H1 (cell line): Measurements from ENCODE around the gene TMEM178B. TPM values are rescaled to one million over a fixed set of nuclear protein-coding genes. Genes with fewer than 3 reads are reported as not detected.

Source experiments
- CTCF ChIA-PET: fragments of 300-600 bp; sonication (Branson Sonifier 250); formaldehyde crosslinking; loops from one replicate; lab custom pipeline; 2021; ENCODE audit not compliant: partially characterized antibody; lab: Charles Lee
- POLR2A ChIA-PET: fragments of 300-600 bp; sonication (Branson Sonifier 250); formaldehyde crosslinking; loops from one replicate; lab custom pipeline; 2021; ENCODE audit warnings: inconsistent platforms; ENCODE audit not compliant: partially characterized antibody; lab: Charles Lee
- DNase-seq, 2 experiments: peaks; one replicate each; pipeline versions ENCODE4 v3.0.0 to v3.0.0-alpha.2; 2010 to 2022; ENCODE audit warnings: low spot score in 2 of 2, low read depth in 1 of 2, mixed read lengths in 1 of 2
- FAIRE-seq: peaks from 2 replicates; lab custom pipeline; 2011; peaks lifted over from hg19 to GRCh38; lab: Jason Lieb, UNC
- H2AFZ ChIP-seq: 2 replicates; pipeline ENCODE4 v1.8.1; 2012; ENCODE audit warnings: low read length, inconsistent platforms
- H2AK5ac ChIP-seq: 2 replicates; pipeline ENCODE4 v1.6.1; 2013; ENCODE audit warnings: low read depth, low read length
- H2BK120ac ChIP-seq: replicated peaks from 2 replicates; pipeline ENCODE3; 2013; ENCODE audit warnings: low read depth, low read length, inconsistent platforms
- H2BK12ac ChIP-seq: 2 replicates; pipeline ENCODE4 v1.6.1; 2013; ENCODE audit warnings: low read depth, low read length
- H2BK15ac ChIP-seq: 2 replicates; pipeline ENCODE4 v1.6.1; 2013; ENCODE audit warnings: low read length
- H2BK20ac ChIP-seq: 2 replicates; pipeline ENCODE4 v1.6.1; 2013; ENCODE audit warnings: low read length
- H2BK5ac ChIP-seq: 2 replicates; pipeline ENCODE4 v1.6.1; 2013; ENCODE audit warnings: low read depth, low read length
- H3K14ac ChIP-seq: 2 replicates; pipeline ENCODE4 v1.6.1; 2013; ENCODE audit warnings: inconsistent platforms; ENCODE audit not compliant: insufficient read length
- H3K18ac ChIP-seq: 2 replicates; pipeline ENCODE4 v1.6.1; 2013; ENCODE audit warnings: low read length; ENCODE audit errors: extremely low read depth
- H3K23ac ChIP-seq: 2 replicates; pipeline ENCODE4 v1.6.1; 2013; ENCODE audit warnings: inconsistent platforms; ENCODE audit not compliant: insufficient read length
- H3K23me2 ChIP-seq: 2 replicates; pipeline ENCODE4 v1.6.1; 2013; ENCODE audit warnings: low read depth, low read length
- H3K27ac ChIP-seq: 2 replicates; pipeline ENCODE4 v1.6.1; 2011; ENCODE audit warnings: low read depth, low read length, inconsistent platforms
- H3K27me3 ChIP-seq, 4 experiments: replicated peaks in 1 of 4; 1 replicate in 1 of 4; 2 replicates in 3 of 4; pipeline versions ENCODE4 v1.6.1 to v1.8.1; 2011 to 2013; ENCODE audit warnings: low read length in 3 of 4, mild to moderate bottlenecking in 3 of 4, inconsistent platforms in 2 of 4, mixed read lengths in 2 of 4, moderate library complexity in 1 of 4; ENCODE audit not compliant: control insufficient read depth in 3 of 4, insufficient read depth in 3 of 4; ENCODE audit errors: extremely low read depth in 1 of 4
- H3K36me3 ChIP-seq, 4 experiments: 2 replicates each; pipeline versions ENCODE4 v1.6.1 to v1.8.1; 2011 to 2013; ENCODE audit warnings: mild to moderate bottlenecking in 4 of 4, low read length in 3 of 4, moderate library complexity in 2 of 4, control low read depth in 1 of 4, inconsistent platforms in 1 of 4; ENCODE audit not compliant: insufficient read depth in 4 of 4, control insufficient read depth in 2 of 4
- H3K4ac ChIP-seq: replicated peaks from 2 replicates; pipeline ENCODE3; 2013; ENCODE audit warnings: low read length, low read depth, mixed read lengths, inconsistent platforms; ENCODE audit not compliant: insufficient read length
- H3K4me1 ChIP-seq, 4 experiments: replicated peaks in 1 of 4; 1 replicate in 1 of 4; 2 replicates in 3 of 4; pipeline versions ENCODE4 v1.6.1 to v1.8.1; 2011 to 2013; ENCODE audit warnings: low read length in 3 of 4, inconsistent platforms in 2 of 4, mixed read lengths in 1 of 4; ENCODE audit not compliant: insufficient read depth in 4 of 4, control insufficient read depth in 3 of 4
- H3K4me2 ChIP-seq, 2 experiments: 2 replicates each; pipeline versions ENCODE4 v1.6.1 to v1.8.1; 2011 to 2013; ENCODE audit warnings: low read depth in 2 of 2, low read length in 2 of 2, control low read depth in 1 of 2, inconsistent platforms in 1 of 2, mild to moderate bottlenecking in 1 of 2; ENCODE audit not compliant: insufficient read depth in 1 of 2
- H3K4me3 ChIP-seq, 4 experiments: fragments of 200-600, 300-600 bp in 1 of 4; sonication (generic), shearing (Covaris generic), sonication (Bioruptor Twin) in 1 of 4; 2 replicates each; pipeline versions ENCODE4 v1.5.1 to v1.8.1; 2011 to 2016; ENCODE audit warnings: low read length in 4 of 4, low read depth in 3 of 4, control low read depth in 2 of 4, inconsistent platforms in 2 of 4, mild to moderate bottlenecking in 2 of 4, mixed read lengths in 1 of 4, moderate library complexity in 1 of 4; ENCODE audit not compliant: insufficient read depth in 2 of 4; ENCODE audit errors: extremely low read depth in 1 of 4
- H3K56ac ChIP-seq: replicated peaks from 2 replicates; pipeline ENCODE3; 2013; ENCODE audit warnings: low read depth, mild to moderate bottlenecking, mixed read lengths, low read length, inconsistent platforms; ENCODE audit not compliant: insufficient read length
- H3K79me1 ChIP-seq: 2 replicates; pipeline ENCODE4 v1.6.1; 2013; ENCODE audit warnings: low read depth, low read length, control low read depth
- H3K79me2 ChIP-seq, 2 experiments: 2 replicates each; pipeline versions ENCODE4 v1.6.1 to v1.8.1; 2012 to 2013; ENCODE audit warnings: low read length in 2 of 2, mild to moderate bottlenecking in 2 of 2, inconsistent platforms in 1 of 2; ENCODE audit not compliant: insufficient read depth in 2 of 2, control insufficient read depth in 1 of 2
- H3K9ac ChIP-seq, 4 experiments: replicated peaks in 1 of 4; 1 replicate in 1 of 4; 2 replicates in 3 of 4; pipeline versions ENCODE4 v1.6.1 to v1.8.1; 2011 to 2013; ENCODE audit warnings: low read depth in 3 of 4, low read length in 3 of 4, control low read depth in 2 of 4, mild to moderate bottlenecking in 2 of 4, moderate library complexity in 2 of 4, inconsistent platforms in 1 of 4; ENCODE audit errors: extremely low read depth in 1 of 4
- H3K9me3 ChIP-seq, 2 experiments: 2 replicates each; pipeline versions ENCODE4 v1.6.1 to v1.8.1; 2012 to 2013; ENCODE audit warnings: mild to moderate bottlenecking in 2 of 2, moderate library complexity in 2 of 2, control low read depth in 1 of 2, inconsistent platforms in 1 of 2, low read depth in 1 of 2, low read length in 1 of 2, mixed read lengths in 1 of 2; ENCODE audit not compliant: insufficient read depth in 2 of 2
- H4K20me1 ChIP-seq, 2 experiments: replicated peaks in 1 of 2; 2 replicates each; pipeline versions ENCODE3 to v1.8.1; 2011 to 2013; ENCODE audit warnings: inconsistent platforms in 2 of 2, low read length in 2 of 2, mild to moderate bottlenecking in 1 of 2; ENCODE audit not compliant: insufficient read depth in 2 of 2, control insufficient read depth in 1 of 2
- H4K5ac ChIP-seq: 2 replicates; pipeline ENCODE4 v1.6.1; 2013; ENCODE audit warnings: low read length, low read depth, mixed read lengths, inconsistent platforms; ENCODE audit not compliant: insufficient read length
- H4K8ac ChIP-seq: 2 replicates; pipeline ENCODE4 v1.8.0; 2013; ENCODE audit warnings: mild to moderate bottlenecking, moderate library complexity, low read length, inconsistent platforms; ENCODE audit not compliant: insufficient read depth; ENCODE audit errors: extremely low read depth
- H4K91ac ChIP-seq: replicated peaks from 2 replicates; pipeline ENCODE3; 2013; ENCODE audit warnings: low read length, mixed read lengths, inconsistent platforms; ENCODE audit not compliant: insufficient read length
- BRCA1 ChIP-seq: IDR thresholded peaks from 2 replicates; pipeline ENCODE4 v1.6.1; 2012; ENCODE audit warnings: low read depth, low read length, improper control_type of control experiment
- CREB1 ChIP-seq: IDR thresholded peaks from 2 replicates; pipeline ENCODE4 v1.6.1; 2012; ENCODE audit warnings: inconsistent platforms
- CTBP2 ChIP-seq: IDR thresholded peaks from 2 replicates; pipeline ENCODE4 v1.7.0; 2011; ENCODE audit warnings: borderline replicate concordance, mild to moderate bottlenecking, moderate library complexity, mixed read lengths, low read length; ENCODE audit not compliant: insufficient read depth, insufficient read length
- CTCF ChIP-seq, 3 experiments: IDR thresholded peaks; 1 replicate in 2 of 3; 2 replicates in 1 of 3; pipeline versions ENCODE4 v1.5.1 to v1.6.1; 2011; ENCODE audit warnings: low read length in 3 of 3, mild to moderate bottlenecking in 3 of 3, inconsistent platforms in 2 of 3, low read depth in 1 of 3, moderate library complexity in 1 of 3; ENCODE audit not compliant: insufficient read depth in 1 of 3; ENCODE audit errors: control extremely low read depth in 1 of 3
- EP300 ChIP-seq, 2 experiments: IDR thresholded peaks; 1 replicate in 1 of 2; 2 replicates in 1 of 2; pipeline ENCODE4 v1.6.1; 2011 to 2012; ENCODE audit warnings: low read depth in 2 of 2, low read length in 2 of 2, mild to moderate bottlenecking in 2 of 2, borderline replicate concordance in 1 of 2, inconsistent platforms in 1 of 2, moderate library complexity in 1 of 2
- POLR2A ChIP-seq, 2 experiments: IDR thresholded peaks; 1 replicate in 1 of 2; 2 replicates in 1 of 2; pipeline ENCODE4 v1.6.1; 2011; ENCODE audit warnings: low read depth in 2 of 2, low read length in 2 of 2, mild to moderate bottlenecking in 2 of 2; ENCODE audit errors: control extremely low read depth in 1 of 2
- RBBP5 ChIP-seq: IDR thresholded peaks from 2 replicates; pipeline ENCODE4 v1.7.1; 2012; ENCODE audit warnings: low read depth, mild to moderate bottlenecking, inconsistent platforms, low read length, moderate library complexity, borderline replicate concordance
- SIN3A ChIP-seq, 2 experiments: IDR thresholded peaks in 1 of 2; conservative IDR thresholded peaks in 1 of 2; 2 replicates each; pipeline ENCODE4 v1.6.1; 2011 to 2012; ENCODE audit warnings: low read length in 2 of 2, improper control_type of control experiment in 1 of 2, low read depth in 1 of 2, mild to moderate bottlenecking in 1 of 2
- YY1 ChIP-seq: IDR thresholded peaks from 2 replicates; pipeline ENCODE4 v1.6.1; 2011; ENCODE audit warnings: low read depth, mild to moderate bottlenecking, low read length
- WGBS, 2 experiments: shearing (Covaris generic) in 1 of 2; methylation state at CpG; one replicate each; pipeline versions ENCODE4 v1.1.6 to v1.1.7; 2013 to 2015; ENCODE audit warnings: low lambda C conversion rate in 2 of 2, mixed read lengths in 2 of 2, inconsistent platforms in 1 of 2, low coverage in 1 of 2, missing lambda C conversion rate in 1 of 2; ENCODE audit not compliant: insufficient replicate concordance in 2 of 2, insufficient coverage in 1 of 2, insufficient read length in 1 of 2; ENCODE audit errors: extremely low coverage in 1 of 2, missing lambda C conversion rate in 1 of 2; 5-methylcytosine and 5-hydroxymethylcytosine counted together
- polyA plus RNA-seq, 7 experiments: library from polyadenylated mRNA; depleted of rRNA in 3 of 7; stranded (reverse) in 5 of 7; unstranded in 2 of 7; fragments of >200 nt in 5 of 7; fragments of 200-250 nt in 2 of 7; gene quantifications; 1 replicate in 5 of 7; 2 replicates in 1 of 7; 4 replicates in 1 of 7; pipeline versions ENCODE4 v1.2.1 to v1.2.3, GENCODE V29; 2011 to 2013; ENCODE audit warnings: missing spikeins in 2 of 7, mixed read lengths in 2 of 7
- total RNA-seq: library from RNA; stranded (reverse); fragmentation: NEBNext Ultra II Directional; extraction: Animal tissue kit (Norgen Biotek cat#: 25700); gene quantifications from 2 replicates; pipeline ENCODE4 v1.2.1, GENCODE V29; 2021

The TMEM178B gene
- total and polyA plus RNA-seq, 2 of the 8 experiments (the other 6 are each of a cell fraction or from before 2014, with no cell fraction given), result 5.3 to 18.1 TPM

- Histone ChIP-seq H2BK5ac (no peak overlapping the region), H2AFZ (no peak overlapping the region), H3K27ac (no peak overlapping the region), H3K4ac (no peak overlapping the region), H3K27me3 (no peaks in the 10 kb centered on the region), H3K79me1 (no peaks in the 10 kb centered on the region; the same call in 1 of the 2 replicates), H3K4me1 (peaks cover 0 to 12% (median 3%) of the 10 kb centered on the region in 4 experiments; a peak in 2 of 7 replicates), H4K5ac (no peak overlapping the region), H3K9me3 (no peaks in the 10 kb centered on the region), H3K9ac (no peak overlapping the region), H4K8ac (no peak overlapping the region), H2BK20ac (no peak overlapping the region), H2BK12ac (0 out of 2 replicates have a peak overlapping the region, but pooled peaks have one; percentile 22), H4K20me1 (no peaks in the 10 kb centered on the region), H3K18ac (no peak overlapping the region), H3K23me2 (no peaks in the 10 kb centered on the region), H2AK5ac (no peak overlapping the region), H2BK120ac (no peak overlapping the region), H3K36me3 (no peaks in the 10 kb centered on the region), H3K4me2 (no peak overlapping the region), H4K91ac (no peak overlapping the region), H3K79me2 (no peaks in the 10 kb centered on the region), H3K56ac (no peak overlapping the region), H3K14ac (no peak overlapping the region), H2BK15ac (no peak overlapping the region), H3K23ac (no peak overlapping the region), H3K4me3 (no peak overlapping the region)
- WGBS, 2 experiments, result 96% methylated on average over 4 of the region's 4 CpGs; no CpG with 5 or more reads in 1 of the 2 experiments
- TF ChIP-seq CTCF (IDR thresholded peaks at IDR 0.05; ENCODE audit: control extremely low read depth in 1 of 3, insufficient read depth in 1 of 3, low read depth in 1 of 3, low read length in 3 of 3) (no peak), RBBP5 (no peak), YY1 (no peak), CREB1 (no peak), SIN3A (conservative IDR thresholded peaks at IDR 0.05 in 1 of 2, IDR thresholded peaks at IDR 0.05 in 1 of 2; ENCODE audit: low read depth in 1 of 2, low read length in 2 of 2) (no peak), EP300 (IDR thresholded peaks at IDR 0.05; ENCODE audit: borderline replicate concordance in 1 of 2, low read depth in 2 of 2, low read length in 2 of 2) (no peak), CTBP2 (no peak), POLR2A (IDR thresholded peaks at IDR 0.05; ENCODE audit: control extremely low read depth in 1 of 2, low read depth in 2 of 2, low read length in 2 of 2) (no peak), BRCA1 (no peak)
- ChIA-PET CTCF (interaction anchor here (0.6 to 1.5 kb wide), 6 partner anchors 12 to 1332 kb away, joined by 3 to 7 read pairs (median 4); no protein-coding TSS in a partner anchor), POLR2A (interaction anchor here (1.1 kb wide), 1 partner anchor 15 kb away, joined by 4 read pairs; no protein-coding TSS in a partner anchor)
- no peak for DNase-seq
- FAIRE-seq, result no peak
Measured at GRCh38 chr7:141462958-141463357, 389.1 kb downstream of the TMEM178B start.
